K562 (cell line): Measurements from ENCODE around the gene HAGHL. TPM values are rescaled to one million over a fixed set of nuclear protein-coding genes. Genes with fewer than 3 reads are reported as not detected.

Experiments
- ATAC-seq: fragments of 200-7000 bp; cut with Tn5 transposase; 3 replicates; pipeline ENCODE4 v1.9.1; 2020; ENCODE audit warnings: moderate library complexity
- BruUV-seq: library from RNA; stranded (reverse); fragments of 400-500 nt; replicated peaks from 2 replicates; lab custom pipeline; 2021; lab: Mats Ljungman, UMichigan
- CTCF ChIA-PET: fragments of 300-600 bp; formaldehyde crosslinking; extraction: SDS; loops from one replicate; lab custom pipeline; 2021; ENCODE audit warnings: low intra/inter-chr PET ratio; lab: Yijun Ruan, JAX
- POLR2A ChIA-PET: fragments of 300-600, 350-650 bp; sonication (Branson Sonifier 250); formaldehyde crosslinking; extraction: SDS; loops from one replicate; lab custom pipeline; 2021; ENCODE audit warnings: antibody characterized with exemption, inconsistent platforms; lab: Yijun Ruan, JAX
- DNase-seq, 4 experiments: peaks; one replicate each; pipeline versions ENCODE4 v3.0.0 to v3.0.0-alpha.2; 2011 to 2018; ENCODE audit warnings: low spot score in 3 of 4, mixed read lengths in 3 of 4; ENCODE audit errors: extremely low read depth in 1 of 4
- FAIRE-seq: peaks from 2 replicates; lab custom pipeline; 2011; peaks lifted over from hg19 to GRCh38; lab: Jason Lieb, UNC
- H2AFZ ChIP-seq: 2 replicates; pipeline ENCODE4 v1.6.0; 2011; ENCODE audit warnings: low read depth, low read length, control low read depth, inconsistent platforms
- H3K27ac ChIP-seq: fragments of 200-600 bp; 3 replicates; pipeline ENCODE4 v1.8.0; 2011; ENCODE audit warnings: low read depth, mild to moderate bottlenecking, control low read depth, inconsistent platforms, low read length, moderate library complexity, mixed read lengths; ENCODE audit errors: extremely low read depth
- H3K27me3 ChIP-seq, 2 experiments: fragments of 300-600 bp in 1 of 2; 2 replicates in 1 of 2; 3 replicates in 1 of 2; pipeline versions ENCODE4 v1.6.0 to v1.8.0; 2011; ENCODE audit warnings: inconsistent platforms in 2 of 2, low read length in 2 of 2, mild to moderate bottlenecking in 1 of 2, mixed read lengths in 1 of 2, moderate library complexity in 1 of 2; ENCODE audit not compliant: control insufficient read depth in 2 of 2, insufficient read depth in 2 of 2
- H3K36me3 ChIP-seq: fragments of 300-600 bp; 3 replicates; pipeline ENCODE4 v1.8.0; 2011; ENCODE audit warnings: mild to moderate bottlenecking, low read length, inconsistent platforms; ENCODE audit not compliant: control insufficient read depth, insufficient read depth
- H3K4me1 ChIP-seq, 2 experiments: fragments of 200-600 bp in 1 of 2; replicated peaks in 1 of 2; 2 replicates in 1 of 2; 3 replicates in 1 of 2; pipeline versions ENCODE4 v1.5.1 to v1.8.0; 2011; ENCODE audit warnings: inconsistent platforms in 2 of 2, low read length in 2 of 2, mild to moderate bottlenecking in 1 of 2, mixed read lengths in 1 of 2, moderate library complexity in 1 of 2; ENCODE audit not compliant: control insufficient read depth in 2 of 2, insufficient read depth in 2 of 2
- H3K4me2 ChIP-seq: 2 replicates; pipeline ENCODE4 v1.6.1; 2011; ENCODE audit warnings: low read length, control low read depth, inconsistent platforms, mixed read lengths; ENCODE audit not compliant: insufficient read depth
- H3K4me3 ChIP-seq: fragments of 200-600 bp; sonication (generic), shearing (Covaris generic); 2 replicates; pipeline ENCODE4 v1.5.1; 2016; ENCODE audit warnings: control low read depth, inconsistent platforms
- H3K79me2 ChIP-seq: fragments of 200-600 bp; 3 replicates; pipeline ENCODE4 v1.8.0; 2011; ENCODE audit warnings: low read length, inconsistent platforms; ENCODE audit not compliant: control insufficient read depth, insufficient read depth
- H3K9ac ChIP-seq, 2 experiments: 2 replicates each; pipeline versions ENCODE4 v1.6.0 to v1.6.1; 2011; ENCODE audit warnings: low read depth in 2 of 2, low read length in 2 of 2, control low read depth in 1 of 2, inconsistent platforms in 1 of 2, mild to moderate bottlenecking in 1 of 2, mixed read lengths in 1 of 2; ENCODE audit not compliant: insufficient read depth in 1 of 2
- H3K9me1 ChIP-seq: one replicate; pipeline ENCODE4 v1.6.0; 2011; ENCODE audit warnings: inconsistent platforms, mild to moderate bottlenecking, low read length, moderate library complexity; ENCODE audit not compliant: control insufficient read depth, insufficient read depth
- H3K9me3 ChIP-seq: replicated peaks from 2 replicates; pipeline ENCODE4 v1.5.1; 2011; ENCODE audit warnings: low read depth, low read length, inconsistent platforms; ENCODE audit not compliant: control insufficient read depth, insufficient read depth
- H4K20me1 ChIP-seq: replicated peaks from 2 replicates; pipeline ENCODE4 v1.6.1; 2011; ENCODE audit warnings: low read length, inconsistent platforms, mixed read lengths; ENCODE audit not compliant: control insufficient read depth, insufficient read depth
- ZNF263 ChIP-seq: sonication (generic); formaldehyde crosslinking; IDR thresholded peaks from 2 replicates; pipeline ENCODE4 v1.8.0; 2022; ENCODE audit warnings: mild to moderate bottlenecking, missing genetic modification reagents, borderline replicate concordance
- WGBS: fragments of 100-300 bp; shearing (Covaris generic); methylation state at CpG from one replicate; pipeline ENCODE4 v1.1.6; 2016; ENCODE audit warnings: low coverage, mixed read lengths; ENCODE audit not compliant: insufficient coverage; ENCODE audit errors: missing lambda C conversion rate; 5-methylcytosine and 5-hydroxymethylcytosine counted together
- in situ Hi-C: fragments of 300-500 bp; cut with MboI; formaldehyde crosslinking; loops from 4 replicates; pipeline ENCODE4 v1.15.0; 2018; ENCODE audit warnings: inconsistent platforms, mixed read lengths
- intact Hi-C: fragments of 100-400 bp; cut with micrococcal nuclease; formaldehyde crosslinking; loops from 2 replicates; pipeline ENCODE4 v1.14.2; 2022
- polyA plus RNA-seq, 8 experiments: library from polyadenylated mRNA; depleted of rRNA in 4 of 8; stranded (reverse) in 5 of 8; unstranded in 3 of 8; fragments of >200 nt; fragmentation: Nextera tagmentation in 2 of 8; fragmentation: Illumina TruSeq in 1 of 8; extraction: Ambion mirVana in 2 of 8; extraction: Trizol in 1 of 8; gene quantifications; 2 replicates each; pipeline versions ENCODE4 v1.2.1 to v1.2.3, GENCODE V29; 2011 to 2014; ENCODE audit warnings: inconsistent platforms in 1 of 8, missing spikeins in 1 of 8
- total RNA-seq, 7 experiments: library from RNA; depleted of rRNA in 6 of 7; stranded (reverse); fragments of >200 nt in 6 of 7; fragmentation: Illumina TruSeq in 2 of 7; extraction: Trizol in 2 of 7; gene quantifications; 2 replicates each; pipeline versions ENCODE4 v1.2.1 to v1.2.3, GENCODE V29; 2011 to 2021; ENCODE audit warnings: low replicate concordance in 1 of 7
- TF ChIP-seq, protein P1 (sequence below): fragments of 450-650 bp; conservative IDR thresholded peaks from 2 replicates; pipeline ENCODE4 v1.6.1; 2016; ENCODE audit warnings: missing genetic modification characterization, low read depth, mild to moderate bottlenecking, missing compliant biosample characterization, moderate library complexity

The HAGHL gene
- total and polyA plus RNA-seq, 9 of the 15 experiments (the other 6 are each of a cell fraction or from before 2014, with no cell fraction given), result 0.31 to 83.4 (median 20.7) TPM

DNA sequence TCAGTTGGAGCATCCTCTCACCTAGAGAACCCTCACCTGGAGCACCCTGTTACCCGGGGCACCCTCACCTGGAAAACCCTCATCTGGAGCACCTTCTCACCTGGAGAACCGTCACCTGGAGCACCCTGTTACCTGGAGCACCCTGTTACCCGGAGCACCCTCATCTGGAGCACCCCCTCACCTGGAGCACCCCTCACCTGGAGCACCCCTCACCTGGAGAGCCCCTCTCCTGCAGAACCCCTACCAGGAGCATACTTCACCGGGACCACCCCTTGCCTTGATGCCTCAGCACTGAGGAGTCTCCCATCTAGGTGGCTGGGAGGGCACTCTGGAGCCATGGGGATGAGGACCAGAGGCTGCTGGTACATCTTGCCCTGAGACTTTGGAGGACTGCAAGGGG, 17.9 kb upstream of the HAGHL start:
- H3K9ac ChIP-seq, result no peak overlapping the region
- H3K9me1 ChIP-seq, result no peaks in the 10 kb centered on the region
- POLR2A ChIA-PET, result interaction anchor here (0.5 to 1.0 kb wide), 3 partner anchors 11 to 27 kb away, joined by 3 to 4 read pairs (median 4); no protein-coding TSS in a partner anchor
- TF ChIP-seq ZNF263 (CRISPR knock-in tag), result peak; percentile 97
- TF ChIP-seq, protein P1, sequence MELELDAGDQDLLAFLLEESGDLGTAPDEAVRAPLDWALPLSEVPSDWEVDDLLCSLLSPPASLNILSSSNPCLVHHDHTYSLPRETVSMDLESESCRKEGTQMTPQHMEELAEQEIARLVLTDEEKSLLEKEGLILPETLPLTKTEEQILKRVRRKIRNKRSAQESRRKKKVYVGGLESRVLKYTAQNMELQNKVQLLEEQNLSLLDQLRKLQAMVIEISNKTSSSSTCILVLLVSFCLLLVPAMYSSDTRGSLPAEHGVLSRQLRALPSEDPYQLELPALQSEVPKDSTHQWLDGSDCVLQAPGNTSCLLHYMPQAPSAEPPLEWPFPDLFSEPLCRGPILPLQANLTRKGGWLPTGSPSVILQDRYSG (tag), result no peak
- TF ChIP-seq, all 486 proteins: peak for 1
- Histone ChIP-seq H3K4me1 (peaks cover 0 to 64% of the 10 kb centered on the region in 2 experiments; a peak in 3 of 5 replicates), H3K27me3 (peaks cover 0 to 18% of the 10 kb centered on the region in 2 experiments; a peak in 2 of 5 replicates), H4K20me1 (peaks cover 24% of the 10 kb centered on the region; the same call in 1 of the 2 replicates), H3K4me2 (no peak overlapping the region), H2AFZ (no peak overlapping the region), H3K27ac (no peak overlapping the region), H3K36me3 (no peaks in the 10 kb centered on the region), H3K9me3 (no peaks in the 10 kb centered on the region), H3K79me2 (no peaks in the 10 kb centered on the region), H3K4me3 (no peak overlapping the region)
- intact Hi-C loops (no loop called here), in situ Hi-C loops (no loop called here)
- CTCF ChIA-PET, result interaction anchor here (4.5 kb wide), 1 partner anchor 76 kb away, joined by 73 read pairs; no protein-coding TSS in a partner anchor
- no peak for ATAC-seq
- no peak for FAIRE-seq
- BruUV-seq, result no TSS peak
- WGBS, result 10% methylated on average over 4 of the region's 4 CpGs
- no peak for DNase-seq
